ELR (cell line): ENCODE results near the gene PAPPA.

Experiments used
- DNase-seq: peaks from one replicate; pipeline ENCODE4 v3.0.0-alpha.2; 2015; ENCODE audit warnings: low read depth

The PAPPA gene

GRCh38 chr9:116230051-116230632 is 76.6 kb downstream of the PAPPA start:
- DNase-seq = no peak

GRCh38 chr9:116232424-116233159 is 79.0 kb downstream of the PAPPA start:
- peak; percentile 72 for DNase-seq

- DNase-seq = peak; percentile 19
Measured at GRCh38 chr9:116233160-116233530, 79.6 kb downstream of the PAPPA start.

- peak; percentile 98 for DNase-seq
Measured at GRCh38 chr9:116234081-116234480, 80.5 kb downstream of the PAPPA start.

GRCh38 chr9:116236979-116237378 is 83.4 kb downstream of the PAPPA start:
- no peak for DNase-seq

GRCh38 chr9:116237456-116237855 is 83.9 kb downstream of the PAPPA start:
- DNase-seq = peak; percentile 19

- peak; percentile 80 for DNase-seq
Measured at GRCh38 chr9:116238225-116238624, 84.6 kb downstream of the PAPPA start.

- no peak for DNase-seq
Measured at GRCh38 chr9:116238776-116239340, 85.3 kb downstream of the PAPPA start.

GRCh38 chr9:116243708-116244107 is 90.1 kb downstream of the PAPPA start:
- no peak for DNase-seq

- DNase-seq = no peak
Measured at GRCh38 chr9:116247284-116247683, 93.7 kb downstream of the PAPPA start.

- DNase-seq = no peak
Measured at GRCh38 chr9:116247791-116248374, 94.3 kb downstream of the PAPPA start.

GRCh38 chr9:116250891-116251290 is 97.3 kb downstream of the PAPPA start:
- DNase-seq = no peak

- no peak for DNase-seq
Measured at GRCh38 chr9:116251366-116251765, 97.8 kb downstream of the PAPPA start.

GRCh38 chr9:116260531-116260930 is 106.9 kb downstream of the PAPPA start:
- no peak for DNase-seq

- DNase-seq = no peak
Measured at GRCh38 chr9:116262448-116262847, 108.9 kb downstream of the PAPPA start.

GRCh38 chr9:116264361-116264760 is 110.8 kb downstream of the PAPPA start:
- DNase-seq = no peak

- DNase-seq = peak; percentile 75
Measured at GRCh38 chr9:116267021-116267420, 113.4 kb downstream of the PAPPA start.

GRCh38 chr9:116269250-116269649 is 115.7 kb downstream of the PAPPA start:
- peak; percentile 45 for DNase-seq

GRCh38 chr9:116270546-116270945 is 117.0 kb downstream of the PAPPA start:
- no peak for DNase-seq

- peak; percentile 13 for DNase-seq
Measured at GRCh38 chr9:116271340-116271739, 117.7 kb downstream of the PAPPA start.

- DNase-seq = no peak
Measured at GRCh38 chr9:116271991-116272390, 118.4 kb downstream of the PAPPA start.

- DNase-seq = no peak
Measured at GRCh38 chr9:116274293-116274692, 120.7 kb downstream of the PAPPA start.
